ENCODE results near the gene USH2A. TPM values are rescaled to one million over a fixed set of nuclear protein-coding genes. Genes with fewer than 3 reads are reported as not detected.

USH2A gene
- total and polyA plus RNA-seq, 11 donors, result 0.03 to 4.7 (median 1.7) TPM

- DNase-seq, result no peak
- H3K27ac ChIP-seq, result no peak overlapping the region
- intact Hi-C loops (cut with DNase I), result no loop called here
- H3K9me3 ChIP-seq, result no peaks in the 10 kb centered on the region
- no peak for ATAC-seq
- no peak for TF ChIP-seq POLR2A (IDR thresholded peaks at IDR 0.05)
- no peak for TF ChIP-seq CTCF (IDR thresholded peaks at IDR 0.05)
- no peaks in the 10 kb centered on the region for H3K36me3 ChIP-seq
- H3K4me3 ChIP-seq, result no peak overlapping the region
- H3K27me3 ChIP-seq, result no peaks in the 10 kb centered on the region
- 51 to 65% (median 54%) methylated on average over 2 of the region's 2 CpGs for WGBS, 4 donors
- H3K4me1 ChIP-seq, result no peaks in the 10 kb centered on the region
Observed at GRCh38 chr1:216325946-216326345, 97.3 kb downstream of the USH2A start.

GRCh38 chr1:216325336-216325735, 97.9 kb downstream of the USH2A start:
- Histone ChIP-seq H3K27ac (no peak overlapping the region), H3K4me1 (no peaks in the 10 kb centered on the region), H3K9me3 (peaks cover 0 to under 1% (median 0%) of the 10 kb centered on the region in 12 donors), H3K4me3 (no peak overlapping the region), H3K27me3 (no peaks in the 10 kb centered on the region), H3K36me3 (no peaks in the 10 kb centered on the region)
- ATAC-seq, result no peak
- intact Hi-C loops (cut with DNase I), result no loop called here
- 84 to 89% (median 86%) methylated on average over 7 of the region's 7 CpGs for WGBS, 4 donors
- DNase-seq, result no peak
- TF ChIP-seq CTCF (IDR thresholded peaks at IDR 0.05) (no peak), POLR2A (IDR thresholded peaks at IDR 0.05) (no peak)

- H3K27me3 ChIP-seq, result no peaks in the 10 kb centered on the region
- no peak overlapping the region for H3K27ac ChIP-seq
- peaks cover 0 to 5% (median 0%) of the 10 kb centered on the region in 12 donors for H3K9me3 ChIP-seq
- intact Hi-C loops (cut with DNase I), result no loop called here
- no peaks in the 10 kb centered on the region for H3K36me3 ChIP-seq
- H3K4me1 ChIP-seq, result no peaks in the 10 kb centered on the region
- 76 to 84% (median 80%) methylated on average over 6 of the region's 6 CpGs for WGBS, 4 donors
- no peak overlapping the region for H3K4me3 ChIP-seq
- no peak for DNase-seq
- ATAC-seq, result no peak
- TF ChIP-seq POLR2A (IDR thresholded peaks at IDR 0.05), result no peak
- no peak for TF ChIP-seq CTCF (IDR thresholded peaks at IDR 0.05)
Observed at GRCh38 chr1:216323344-216323743, 99.9 kb downstream of the USH2A start.

- no peaks in the 10 kb centered on the region for H3K27me3 ChIP-seq
- no peaks in the 10 kb centered on the region for H3K36me3 ChIP-seq
- ATAC-seq (no peak), DNase-seq (no peak)
- H3K4me1 ChIP-seq, result no peaks in the 10 kb centered on the region
- no peak overlapping the region for H3K4me3 ChIP-seq
- no peak for TF ChIP-seq POLR2A (IDR thresholded peaks at IDR 0.05)
- TF ChIP-seq CTCF (IDR thresholded peaks at IDR 0.05), result no peak
- H3K9me3 ChIP-seq, result peaks cover 0 to 4% (median 0%) of the 10 kb centered on the region in 12 donors
- H3K27ac ChIP-seq, result no peak overlapping the region
- intact Hi-C loops (cut with DNase I), result loop anchor here in 5 of 10 donors (5.0 to 10.0 kb wide), 3 partner anchors 410 to 430 kb away; partner anchors contain the start of gene ESRRG (in 1 of the 5)
- WGBS, 4 donors, result 70 to 83% (median 74%) methylated on average over 3 of the region's 3 CpGs
Observed at GRCh38 chr1:216314379-216315095, 108.7 kb downstream of the USH2A start.
